DND-41 (cell line): ENCODE measurements around the gene SPPL3.
"Not testable (repeated sequence)": the region's sequence is repeated elsewhere in the genome, so short reads cannot be mapped to it uniquely, and the experiment has no call there.

ENCODE experiments used
- ATAC-seq: fragments of 200-7000 bp; cut with Tn5 transposase; 3 replicates; pipeline ENCODE4 v1.9.1; 2021; ENCODE audit warnings: low read depth; ENCODE audit not compliant: insufficient read depth
- DNase-seq: peaks from one replicate; pipeline ENCODE4 v3.0.0-alpha.2; 2020
- H2AFZ ChIP-seq: 2 replicates; pipeline ENCODE4 v1.6.0; 2012; ENCODE audit warnings: low read depth, low read length
- H3K27ac ChIP-seq: 2 replicates; pipeline ENCODE4 v1.5.1; 2012; ENCODE audit warnings: low read length, inconsistent platforms
- H3K27me3 ChIP-seq: fragments of 200-600 bp; sonication (generic); 2 replicates; pipeline ENCODE4 v1.6.0; 2012; ENCODE audit warnings: low read length, mild to moderate bottlenecking, inconsistent platforms; ENCODE audit not compliant: insufficient read depth, poor library complexity
- H3K36me3 ChIP-seq: 2 replicates; pipeline ENCODE4 v1.5.1; 2012; ENCODE audit warnings: low read length, inconsistent platforms; ENCODE audit not compliant: insufficient read depth
- H3K4me1 ChIP-seq: 2 replicates; pipeline ENCODE4 v1.5.1; 2012; ENCODE audit warnings: mild to moderate bottlenecking, low read length; ENCODE audit not compliant: insufficient read depth
- H3K4me2 ChIP-seq: 2 replicates; pipeline ENCODE4 v1.6.0; 2012; ENCODE audit warnings: mild to moderate bottlenecking, moderate library complexity, low read length, inconsistent platforms; ENCODE audit not compliant: insufficient read depth
- H3K4me3 ChIP-seq, 2 experiments: fragments of 200-600 bp in 1 of 2; shearing (Covaris generic) in 1 of 2; 2 replicates each; pipeline ENCODE4 v1.5.1; 2012 to 2016; ENCODE audit warnings: inconsistent platforms in 2 of 2, low read length in 2 of 2, mild to moderate bottlenecking in 2 of 2, low read depth in 1 of 2, moderate library complexity in 1 of 2
- H3K79me2 ChIP-seq: 2 replicates; pipeline ENCODE4 v1.6.0; 2012; ENCODE audit warnings: low read length, inconsistent platforms; ENCODE audit not compliant: insufficient read depth
- H3K9ac ChIP-seq: 2 replicates; pipeline ENCODE4 v1.6.0; 2012; ENCODE audit warnings: low read depth, mild to moderate bottlenecking, inconsistent platforms, low read length, moderate library complexity
- H3K9me3 ChIP-seq: 2 replicates; pipeline ENCODE4 v1.5.1; 2012; ENCODE audit warnings: low read length, moderate library complexity, mild to moderate bottlenecking, inconsistent platforms; ENCODE audit not compliant: insufficient read depth, severe bottlenecking
- H4K20me1 ChIP-seq: 2 replicates; pipeline ENCODE4 v1.6.0; 2012; ENCODE audit warnings: low read length; ENCODE audit not compliant: insufficient read depth
- CTCF ChIP-seq: IDR thresholded peaks from 2 replicates; pipeline ENCODE4 v1.5.1; 2012; ENCODE audit warnings: borderline replicate concordance, low read length, moderate library complexity, mild to moderate bottlenecking; ENCODE audit not compliant: poor library complexity, severe bottlenecking; ENCODE audit errors: extremely low read depth
- EZH2 ChIP-seq: IDR thresholded peaks from 3 replicates; pipeline ENCODE4 v1.6.1; 2012; ENCODE audit warnings: borderline replicate concordance, low read depth, mild to moderate bottlenecking, moderate library complexity, low read length, inconsistent platforms; ENCODE audit not compliant: severe bottlenecking

SPPL3 gene

DNA sequence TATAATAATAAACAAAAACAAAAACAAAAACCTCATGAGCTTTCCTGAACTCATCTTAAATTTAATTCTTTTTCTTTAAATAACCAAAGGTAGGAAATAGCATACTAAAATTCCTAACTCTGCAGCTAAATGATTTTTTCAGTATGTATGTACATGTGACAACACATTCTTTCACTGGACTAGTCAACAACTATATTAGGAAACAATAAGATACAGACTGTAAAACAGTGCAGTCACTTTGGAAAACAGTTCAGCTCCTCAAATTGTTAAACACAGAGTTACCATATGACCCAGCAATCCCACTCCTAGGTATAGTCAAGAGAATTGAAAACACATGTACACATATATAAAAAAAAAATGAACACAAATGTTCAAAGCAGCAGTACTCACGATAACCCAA is 64.7 kb downstream of the SPPL3 start:
- no peak overlapping the region for H2AFZ ChIP-seq
- no peaks in the 10 kb centered on the region for H3K27me3 ChIP-seq
- H3K4me3 ChIP-seq, result no peak overlapping the region
- no peak for DNase-seq
- H3K79me2 ChIP-seq, result peaks cover 84% of the 10 kb centered on the region
- H3K36me3 ChIP-seq, result no peaks in the 10 kb centered on the region
- no peaks in the 10 kb centered on the region for H3K9me3 ChIP-seq
- no peak for ATAC-seq
- no peak for TF ChIP-seq EZH2
- no peak for TF ChIP-seq CTCF
- no peak overlapping the region for H3K4me2 ChIP-seq
- H3K27ac ChIP-seq, result no peak overlapping the region
- H3K9ac ChIP-seq, result no peak overlapping the region
- H4K20me1 ChIP-seq, result peaks cover 50% of the 10 kb centered on the region
- H3K4me1 ChIP-seq, result peaks cover 10% of the 10 kb centered on the region

GRCh38 chr12:120838629-120839383 is 65.4 kb downstream of the SPPL3 start:
- ATAC-seq, H3K27me3 ChIP-seq, H3K4me2 ChIP-seq, H3K27ac ChIP-seq, H3K9ac ChIP-seq, H3K36me3 ChIP-seq, DNase-seq, H3K4me3 ChIP-seq, H2AFZ ChIP-seq, H3K9me3 ChIP-seq: not testable (repeated sequence)
- H4K20me1 ChIP-seq, result peaks cover 51% of the 10 kb centered on the region
- H3K4me1 ChIP-seq, result peaks cover 16% of the 10 kb centered on the region
- peaks cover 85% of the 10 kb centered on the region for H3K79me2 ChIP-seq

- Histone ChIP-seq H4K20me1 (peaks cover 48% of the 10 kb centered on the region), H3K36me3 (no peaks in the 10 kb centered on the region), H3K9me3 (no peaks in the 10 kb centered on the region), H2AFZ (no peak overlapping the region), H3K79me2 (peaks cover 82% of the 10 kb centered on the region), H3K4me3 (no peak overlapping the region), H3K4me2 (no peak overlapping the region), H3K9ac (no peak overlapping the region), H3K4me1 (peaks cover 16% of the 10 kb centered on the region), H3K27ac (no peak overlapping the region), H3K27me3 (no peaks in the 10 kb centered on the region)
- TF ChIP-seq CTCF (no peak), EZH2 (no peak)
- DNase-seq (no peak), ATAC-seq (peak; percentile 59)
These were observed 68.0 kb downstream of the SPPL3 start for GRCh38 chr12:120836114-120836684.

- no peak for TF ChIP-seq CTCF
- no peak for TF ChIP-seq EZH2
- ATAC-seq, result peak; percentile 69
- Histone ChIP-seq H3K9ac (no peak overlapping the region), H2AFZ (no peak overlapping the region), H3K4me2 (no peak overlapping the region), H3K36me3 (no peaks in the 10 kb centered on the region), H3K4me1 (peaks cover 16% of the 10 kb centered on the region), H4K20me1 (peaks cover 53% of the 10 kb centered on the region), H3K27me3 (no peaks in the 10 kb centered on the region), H3K79me2 (peaks cover 86% of the 10 kb centered on the region), H3K27ac (no peak overlapping the region), H3K9me3 (no peaks in the 10 kb centered on the region), H3K4me3 (no peak overlapping the region)
- no peak for DNase-seq
These were observed 68.5 kb downstream of the SPPL3 start for GRCh38 chr12:120835657-120836056.
